GM18868 (cell line): ENCODE measurements around the gene KPNA2.
"Not testable (repeated sequence)": the region's sequence is repeated elsewhere in the genome, so short reads cannot be mapped to it uniquely, and the experiment has no call there.

Source experiments
- ATAC-seq: cut with Tn5 transposase; IDR thresholded peaks from one replicate; pipeline ENCODE4 v1.9.1; 2021; ENCODE audit warnings: mild to moderate bottlenecking, moderate library complexity; ENCODE audit not compliant: unreplicated experiment

The KPNA2 gene

DNA sequence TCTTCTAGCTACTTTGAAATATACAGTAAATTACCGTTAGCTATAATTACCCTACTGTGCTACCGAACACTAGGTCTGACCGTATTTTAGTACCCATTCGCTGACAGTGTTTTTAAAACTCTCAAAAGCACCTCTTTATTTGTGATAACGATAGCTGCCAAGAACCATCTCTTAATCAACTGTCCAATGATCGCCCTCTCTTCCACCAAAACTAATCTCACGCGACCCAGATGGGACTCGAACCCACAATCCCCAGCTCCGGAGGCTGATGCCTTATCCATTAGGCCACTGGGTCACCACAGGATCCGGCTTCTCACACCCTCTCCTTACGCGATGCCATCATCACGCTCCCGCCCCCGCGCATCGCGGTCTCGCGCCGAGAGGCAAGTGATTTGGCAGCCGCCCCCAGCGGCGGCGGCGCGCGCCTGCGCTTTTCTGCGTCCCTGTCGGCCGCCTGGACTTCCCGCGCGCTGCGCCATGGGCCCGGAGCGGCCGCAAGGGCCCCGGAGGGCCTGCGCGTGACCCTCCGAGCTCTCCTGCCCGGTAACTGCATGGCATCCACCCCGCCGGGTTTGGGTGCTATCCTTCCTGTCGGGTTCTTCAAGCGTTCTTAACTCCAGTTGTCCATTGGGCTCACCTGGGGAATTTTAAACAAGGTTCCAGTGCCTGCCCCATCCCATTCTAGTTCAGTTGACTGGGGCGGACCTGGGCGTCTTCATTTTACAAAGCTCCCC lies 15.7 kb upstream of the KPNA2 start:
- peak; percentile 95 for ATAC-seq

DNA sequence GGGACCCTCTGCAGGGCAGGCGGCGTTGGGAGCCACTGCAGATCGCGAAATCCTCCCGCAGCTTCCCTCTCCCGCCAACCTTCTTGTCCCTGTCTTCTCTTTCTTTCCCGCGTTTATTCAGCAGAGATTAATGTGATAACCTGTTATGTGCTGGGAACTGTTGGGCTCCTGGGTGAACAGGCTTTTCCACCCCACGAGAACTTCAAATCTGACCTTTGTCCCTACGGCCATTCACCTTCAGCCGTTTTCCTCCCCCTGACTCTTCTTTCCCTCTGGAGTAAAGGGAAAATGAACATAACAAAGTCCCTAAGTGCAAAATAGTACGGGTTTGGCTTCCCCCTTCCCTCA lies 15.2 kb upstream of the KPNA2 start:
- ATAC-seq = no peak

DNA sequence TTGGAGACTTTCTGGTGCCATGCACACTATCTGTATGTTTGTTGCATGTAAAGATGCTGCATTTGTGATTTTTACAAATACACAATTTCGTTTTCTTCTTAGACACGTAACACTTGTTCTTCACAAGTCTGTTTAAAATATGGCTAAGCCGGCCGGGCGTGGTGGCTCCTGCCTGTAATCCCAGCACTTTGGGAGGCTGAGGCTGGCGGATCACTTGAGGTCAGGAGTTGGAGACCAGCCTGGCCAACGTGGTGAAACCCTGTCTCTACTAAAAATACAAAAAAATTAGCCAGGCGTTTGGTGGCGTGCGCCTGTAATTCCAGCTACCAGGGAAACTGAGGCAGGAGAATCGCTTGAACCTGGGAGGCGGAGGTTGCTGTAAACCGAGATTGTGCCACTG lies 14.7 kb upstream of the KPNA2 start:
- ATAC-seq = not testable (repeated sequence)

DNA sequence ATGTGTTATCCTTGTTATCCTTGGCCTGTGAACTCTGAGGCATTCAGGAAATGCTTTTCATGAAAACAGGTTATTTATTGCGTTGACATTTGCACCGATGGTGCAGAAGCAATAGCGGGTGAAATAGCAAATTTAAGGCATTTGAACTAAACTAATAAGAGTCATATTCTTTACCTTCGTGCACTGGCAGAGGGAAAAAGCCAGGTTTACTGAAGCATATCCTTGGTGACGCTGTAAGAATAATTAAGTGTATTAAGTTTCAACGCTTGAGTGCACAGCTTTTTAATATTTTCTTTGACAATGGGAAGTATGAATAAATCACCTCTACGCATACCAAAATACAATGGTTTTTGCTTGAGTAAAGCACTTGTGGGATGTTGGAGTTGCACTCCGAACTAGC lies 13.6 kb upstream of the KPNA2 start:
- ATAC-seq = no peak

DNA sequence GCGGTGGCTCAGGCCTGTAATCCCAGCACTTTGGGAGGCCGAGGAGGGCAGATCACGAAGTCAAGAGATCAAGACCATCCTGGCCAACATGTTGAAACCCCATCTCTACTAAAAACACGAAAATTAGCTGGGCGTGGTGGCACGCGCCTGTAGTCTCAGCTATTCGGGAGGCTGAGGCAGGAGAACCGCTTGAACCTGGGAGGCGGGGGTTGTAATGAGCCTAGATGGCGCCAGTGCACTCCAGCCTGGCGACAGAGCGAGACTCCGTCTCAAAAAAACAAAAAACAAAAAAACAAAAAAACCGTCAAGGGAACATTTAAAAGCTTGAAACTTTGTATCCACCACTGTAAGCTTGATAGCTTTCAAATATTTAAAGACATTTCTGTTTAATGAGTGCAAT lies 13.0 kb upstream of the KPNA2 start:
- not testable (repeated sequence) for ATAC-seq

DNA sequence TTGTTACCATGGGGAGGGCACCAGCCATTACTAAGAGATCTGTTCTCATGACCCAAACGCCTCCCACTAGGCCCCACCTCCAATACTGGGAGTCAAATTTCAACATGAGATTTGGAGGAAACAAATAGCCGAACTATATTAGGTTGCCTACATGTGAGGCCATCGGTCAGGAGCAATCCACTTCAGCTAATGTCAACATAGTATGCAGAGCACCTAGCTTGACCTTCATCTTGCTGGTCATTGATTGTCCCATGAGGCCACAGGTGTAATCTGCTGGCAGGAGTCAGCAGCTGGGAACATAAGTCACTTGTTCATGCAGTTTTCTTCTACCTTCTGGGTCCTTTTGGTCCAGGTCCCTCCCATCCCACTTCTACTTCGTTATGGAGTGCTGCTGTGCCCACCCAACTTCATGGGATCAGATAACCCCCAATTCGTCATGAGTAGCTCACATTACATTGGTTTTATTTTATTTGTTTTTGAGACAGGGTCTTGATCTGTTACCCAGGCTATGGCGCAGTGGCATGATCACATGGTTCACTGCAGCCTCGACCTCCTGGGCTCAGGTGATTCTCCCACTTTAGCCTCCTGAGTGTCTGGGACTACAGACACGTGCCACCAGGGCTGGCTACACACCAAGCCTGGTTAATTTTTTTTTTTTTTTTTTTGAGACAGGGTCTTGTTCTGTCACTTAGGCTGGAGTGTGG lies 5.9 kb upstream of the KPNA2 start:
- ATAC-seq = no peak

DNA sequence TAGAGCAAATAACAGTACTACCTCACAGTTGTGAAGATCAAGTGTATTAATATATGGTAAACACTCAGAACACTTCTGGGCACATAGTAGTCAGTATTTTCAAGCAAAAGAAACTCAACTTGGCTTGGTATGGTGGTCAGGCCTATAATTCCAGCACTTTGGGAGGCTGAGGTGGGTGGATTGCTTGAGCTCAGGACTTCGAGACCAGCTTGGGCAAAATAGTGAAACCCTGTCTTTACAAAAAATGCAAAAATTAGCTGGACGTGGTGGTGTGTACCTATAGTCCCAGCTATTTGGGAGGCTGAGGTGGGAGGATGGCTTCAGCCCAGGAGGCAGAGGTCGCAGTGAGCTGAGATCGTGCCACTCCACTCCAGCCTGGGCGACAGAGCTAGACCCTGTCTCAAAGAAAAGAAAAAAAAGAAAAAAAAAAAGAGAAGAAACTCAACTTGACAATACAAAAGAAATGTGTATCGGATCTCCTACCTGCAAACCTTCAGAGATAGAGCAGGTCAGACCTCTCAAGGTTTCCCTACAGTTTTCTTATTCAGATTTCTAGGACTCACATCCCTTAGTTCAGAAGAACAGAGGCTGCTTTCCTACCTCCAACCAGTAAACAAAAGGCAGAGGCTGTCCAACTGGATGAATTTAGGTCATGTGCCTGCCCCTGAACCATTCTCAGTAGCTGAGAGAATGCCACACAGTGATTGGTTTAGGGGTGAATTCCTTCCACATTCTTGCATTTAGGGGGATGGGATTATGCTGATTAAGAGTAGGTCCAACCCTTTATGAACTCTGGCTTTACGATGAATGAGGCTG lies 1.7 kb upstream of the KPNA2 start:
- ATAC-seq = no peak

DNA sequence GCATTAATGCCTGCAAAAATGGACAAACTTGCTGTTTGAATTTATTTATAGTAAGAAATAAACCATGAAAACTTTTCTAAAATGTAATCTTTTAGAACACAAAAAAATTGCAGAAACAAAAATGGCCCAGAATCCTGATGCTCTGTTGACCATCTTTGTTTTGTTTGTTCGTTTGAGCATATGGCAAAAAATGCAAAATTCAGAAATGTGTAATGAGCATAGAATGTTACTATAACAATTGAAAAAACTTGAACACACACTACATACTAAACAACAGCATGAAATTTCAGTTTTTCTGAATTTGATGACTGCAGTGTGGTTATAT lies 1.1 kb upstream of the KPNA2 start:
- ATAC-seq = no peak

DNA sequence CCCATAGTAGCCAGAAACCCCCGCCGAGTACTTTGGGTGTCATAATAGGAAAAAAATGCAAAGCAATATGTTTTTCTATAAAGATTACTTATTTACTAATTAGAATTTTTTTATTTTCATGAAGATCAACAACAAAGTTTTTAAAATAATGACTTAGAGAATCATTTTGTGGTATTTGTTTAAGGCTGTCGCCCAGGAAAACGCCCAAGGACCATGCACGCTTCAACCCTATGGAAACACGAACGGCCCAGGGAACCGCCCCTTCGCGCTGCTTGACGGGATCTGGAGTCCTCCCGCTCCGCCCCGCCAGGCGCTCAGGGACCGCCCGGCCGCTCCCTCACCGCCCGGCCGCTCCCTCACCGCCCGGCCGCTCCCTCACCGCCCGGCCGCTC lies 408 bp upstream of the KPNA2 start:
- peak; percentile 92 for ATAC-seq

DNA sequence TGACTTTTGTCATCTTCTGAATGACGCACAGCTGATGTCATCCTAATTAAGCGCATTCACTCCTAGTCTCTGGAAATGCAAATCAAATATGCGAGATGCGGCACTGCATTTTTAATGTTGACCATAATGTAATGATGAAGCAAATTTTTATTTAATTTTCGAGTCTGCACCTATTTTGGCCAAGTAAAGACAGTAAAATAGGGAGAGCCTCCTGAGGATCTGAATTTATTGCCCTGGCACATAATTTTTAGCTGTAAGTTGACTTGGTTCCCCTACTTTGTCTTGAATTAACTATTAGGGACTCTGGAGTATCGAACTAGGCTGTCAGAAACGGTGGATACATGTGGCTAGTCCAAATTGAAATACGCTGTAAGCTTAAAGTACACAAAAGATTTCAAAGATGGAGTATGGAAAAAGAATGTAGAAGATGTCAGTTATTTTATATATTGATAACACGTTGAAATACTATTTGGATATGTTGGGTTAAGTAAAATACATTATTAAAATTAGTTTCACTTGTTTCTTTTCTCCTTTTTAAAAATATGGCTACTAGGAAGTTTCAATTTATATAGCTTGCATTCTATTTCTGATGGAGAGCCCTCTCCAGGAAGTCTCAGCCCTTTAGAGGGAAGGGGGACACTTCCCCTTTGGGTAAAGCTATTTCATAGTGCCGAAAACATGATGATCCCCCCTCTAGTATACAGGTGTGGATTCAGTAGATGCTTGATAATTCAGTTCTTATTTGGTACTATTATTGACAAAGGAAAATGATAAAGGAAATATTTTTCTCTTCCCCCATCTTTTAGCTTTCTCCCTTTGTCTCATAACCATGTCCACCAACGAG lies 991 bp downstream of the KPNA2 start:
- ATAC-seq = no peak

DNA sequence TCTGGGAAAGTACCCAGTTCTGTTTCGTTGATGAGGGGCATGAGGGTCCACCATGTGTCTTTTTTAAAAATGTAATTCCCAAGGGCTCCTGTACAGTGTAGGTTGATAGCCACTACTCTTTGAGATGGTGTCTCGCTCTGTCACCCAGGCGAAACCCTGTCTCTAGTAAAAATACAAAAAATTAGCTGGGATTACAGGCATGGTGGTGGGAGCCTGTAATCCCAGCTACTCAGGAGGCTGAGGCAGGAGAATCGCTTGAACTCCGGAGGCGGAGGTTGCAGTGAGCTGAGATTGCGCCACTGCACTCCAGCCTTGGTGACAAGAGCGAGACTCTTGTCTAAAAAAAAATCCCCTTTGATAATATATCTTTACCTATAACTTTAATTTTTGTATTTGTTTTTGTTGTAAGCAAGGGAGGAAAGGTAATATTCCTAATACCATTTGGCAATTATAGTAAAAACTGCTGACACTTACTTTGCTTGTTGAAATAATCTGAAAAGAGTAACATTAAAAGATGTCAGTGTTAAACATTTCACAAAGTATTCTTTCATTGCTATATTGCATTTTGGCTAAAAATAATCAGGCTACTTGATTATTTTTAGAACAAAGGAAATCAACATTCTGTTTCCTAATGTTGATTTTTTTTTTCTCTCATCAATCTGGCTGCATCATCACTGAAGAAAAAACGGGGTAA lies 11.8 kb downstream of the KPNA2 start:
- ATAC-seq = no peak

DNA sequence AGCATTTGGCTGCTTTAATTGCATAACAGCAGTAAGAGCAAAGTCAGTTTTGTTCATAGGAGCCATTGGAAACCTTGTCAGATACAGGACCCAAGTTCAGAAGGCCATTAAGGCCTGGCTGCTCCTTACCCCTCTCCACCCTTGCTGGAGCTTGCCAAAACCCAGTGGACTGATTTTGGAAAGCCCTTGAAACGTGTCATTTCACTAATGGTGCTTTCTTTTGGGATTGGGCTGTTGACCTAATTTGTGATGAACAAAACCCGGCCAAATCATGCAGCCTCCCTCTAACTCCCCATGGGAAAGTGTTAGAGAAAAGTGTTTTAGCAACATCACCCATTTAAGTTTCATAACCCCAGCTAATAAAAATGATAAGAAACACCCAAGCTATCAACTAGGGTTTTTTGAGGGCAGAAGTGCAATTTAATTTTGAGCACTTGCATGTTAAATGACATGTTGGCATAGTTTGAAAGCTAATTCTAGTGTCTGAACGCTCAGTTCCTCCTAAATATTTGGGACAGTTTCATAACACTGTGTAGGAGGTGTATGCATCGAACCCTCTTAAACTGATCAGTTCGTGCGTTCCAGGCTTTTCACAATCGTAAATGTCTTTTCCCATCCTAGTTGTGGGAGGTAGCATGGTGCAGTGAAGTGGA lies 12.5 kb downstream of the KPNA2 start:
- not testable (repeated sequence) for ATAC-seq

DNA sequence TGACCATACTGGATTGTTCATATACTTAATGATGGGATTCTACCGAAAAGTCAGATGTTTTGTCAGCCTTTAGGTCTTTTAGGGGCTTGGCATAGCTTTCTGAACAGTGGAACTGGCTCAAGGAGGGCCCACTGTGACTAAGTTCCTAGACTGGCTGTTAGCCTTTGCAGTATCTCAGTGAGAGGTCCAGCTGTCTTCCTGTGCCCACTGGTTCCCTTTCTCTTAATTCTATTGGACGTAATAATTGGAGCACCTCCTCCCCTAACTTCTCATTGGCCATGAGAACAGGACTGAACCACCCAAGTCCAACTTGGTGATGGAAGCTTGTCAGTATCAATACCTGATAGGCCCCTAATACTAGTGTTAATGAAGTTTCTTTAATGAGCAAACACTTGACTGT lies 13.5 kb downstream of the KPNA2 start:
- ATAC-seq = no peak

DNA sequence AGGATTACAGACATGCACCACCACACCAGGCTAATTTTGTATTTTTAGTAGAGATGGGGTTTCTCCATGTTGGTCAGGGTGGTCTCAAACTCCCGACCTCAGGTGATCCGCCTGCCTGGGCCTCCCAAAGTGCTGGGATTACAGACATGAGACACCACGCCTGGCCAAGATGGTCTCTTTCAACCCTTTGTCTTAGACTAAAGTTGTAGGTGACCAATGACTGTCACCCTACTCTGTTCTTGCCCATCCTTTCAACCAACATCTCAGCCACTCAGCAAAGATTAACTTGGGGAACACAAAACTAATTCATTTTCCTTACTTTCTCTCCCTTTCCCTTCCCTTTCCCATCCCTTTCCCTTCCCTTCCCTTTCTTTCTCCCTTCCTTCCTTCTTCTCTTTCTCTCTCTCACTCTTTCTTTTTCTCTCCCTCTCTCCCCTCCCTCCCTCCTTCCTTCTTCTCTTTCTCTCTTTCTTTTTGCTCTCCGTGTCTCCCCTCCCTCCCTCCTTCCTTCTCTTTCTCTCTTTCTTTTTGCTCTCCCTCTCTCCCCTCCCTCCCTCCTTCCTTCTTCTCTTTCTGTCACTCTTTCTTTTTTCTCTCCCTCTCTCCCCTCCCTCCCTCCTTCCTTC lies 14.4 kb downstream of the KPNA2 start:
- ATAC-seq = not testable (repeated sequence)

DNA sequence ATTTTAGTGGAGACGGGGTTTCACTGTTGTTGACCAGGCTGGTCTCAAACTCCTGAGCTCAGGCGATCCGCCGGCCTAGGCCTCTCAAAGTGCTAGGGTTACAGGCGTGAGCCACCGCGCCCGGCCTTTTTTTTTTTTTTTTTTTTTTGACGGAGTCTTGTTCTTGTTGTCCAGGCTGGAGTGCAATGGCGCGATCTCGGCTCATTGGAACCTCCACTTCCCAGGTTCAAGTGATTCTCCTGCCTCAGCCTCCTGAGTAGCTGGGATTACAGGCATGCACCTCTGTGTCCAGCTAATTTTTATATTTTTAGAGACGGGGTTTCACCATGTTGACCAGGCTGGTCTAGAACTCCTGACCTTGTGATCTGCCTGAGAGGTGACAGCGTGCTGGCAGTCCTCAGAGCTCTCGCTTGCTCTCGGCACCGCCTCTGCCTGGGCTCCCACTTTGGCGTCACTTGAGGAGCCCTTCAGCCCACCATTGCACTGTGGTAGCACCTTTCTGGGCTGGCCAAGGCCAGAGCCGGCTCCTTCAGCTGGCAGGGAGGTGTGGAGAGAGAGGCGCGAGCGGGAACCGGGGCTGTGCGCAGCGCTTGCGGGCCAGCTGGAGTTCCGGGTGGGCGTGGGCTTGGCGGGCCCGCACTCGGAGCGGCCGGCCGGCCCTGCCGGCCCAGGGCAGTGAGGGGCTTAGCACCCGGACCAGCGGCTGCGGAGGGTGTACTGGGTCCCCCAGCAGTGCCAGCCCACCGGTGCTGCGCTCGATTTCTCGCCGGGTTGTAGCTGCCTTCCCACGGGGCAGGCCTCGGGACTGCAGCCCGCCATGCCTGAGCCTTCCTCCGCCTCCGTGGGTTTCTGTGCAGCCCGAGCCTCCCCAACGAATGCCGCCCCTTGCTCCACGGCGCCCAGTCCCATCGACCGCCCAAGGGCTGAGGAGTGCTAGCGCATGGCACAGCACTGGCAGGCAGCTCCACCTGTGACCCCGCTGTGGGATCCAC lies 16.1 kb downstream of the KPNA2 start:
- not testable (repeated sequence) for ATAC-seq

DNA sequence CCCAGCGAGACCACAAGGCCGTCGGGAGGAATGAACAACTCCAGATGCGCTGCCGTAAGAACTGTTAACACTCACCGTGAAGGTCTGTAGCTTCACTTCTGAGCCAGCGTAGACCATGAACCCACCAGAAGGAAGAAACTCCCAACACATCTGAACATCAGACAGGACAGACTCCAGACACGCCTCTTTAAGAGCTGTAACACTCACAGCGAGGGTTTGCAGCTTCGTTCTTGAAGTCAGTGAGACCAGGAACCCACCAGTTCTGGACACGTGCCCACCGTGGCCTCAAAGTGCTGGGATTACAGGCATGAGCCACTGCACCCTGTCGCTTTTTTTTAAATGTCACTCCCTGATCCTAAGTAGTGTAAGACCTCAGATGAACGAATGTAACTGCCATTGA lies 17.3 kb downstream of the KPNA2 start:
- ATAC-seq = no peak

DNA sequence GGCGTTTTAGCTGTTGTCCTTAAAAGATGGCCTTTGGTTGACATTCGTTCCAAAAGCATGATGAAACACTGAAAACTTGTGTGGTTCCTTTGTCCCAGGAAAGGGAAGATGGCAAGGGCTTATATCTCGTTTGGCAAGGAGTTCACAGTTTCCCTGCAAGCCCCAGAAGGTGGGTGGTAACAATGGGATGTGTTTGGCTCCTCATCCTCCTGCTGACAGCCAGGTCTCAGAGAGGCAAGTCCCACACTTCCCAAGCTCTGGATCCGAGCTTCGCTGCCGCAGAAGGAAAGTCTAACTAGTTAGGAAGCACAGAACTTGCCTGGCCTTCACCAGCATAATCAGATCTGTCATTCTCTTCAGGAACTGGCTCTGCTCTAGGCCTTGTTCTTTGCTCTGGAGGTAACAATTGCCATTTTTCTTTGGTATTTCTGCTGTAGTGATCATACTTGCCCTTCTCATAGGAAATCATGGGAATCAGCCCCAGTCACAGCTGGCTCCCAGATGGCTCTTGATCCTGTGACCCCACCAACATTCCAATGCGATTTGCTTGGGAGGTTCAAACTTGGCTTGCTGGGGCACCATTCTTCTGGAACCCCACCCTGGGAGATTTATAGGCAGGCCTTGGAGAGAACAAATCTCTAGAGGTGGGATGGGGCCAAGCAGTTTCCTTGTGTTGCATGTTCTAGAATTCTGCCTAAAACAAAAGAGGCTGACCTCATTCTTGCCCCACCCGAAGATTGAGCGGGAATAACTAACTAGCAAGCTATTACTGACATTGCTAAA lies 17.9 kb downstream of the KPNA2 start:
- ATAC-seq = no peak
